GM18520 (cell line): ENCODE data around the gene KRTAP4-11.
"Not testable (repeated sequence)": the region's sequence is repeated elsewhere in the genome, so short reads cannot be mapped to it uniquely, and the experiment has no call there.

Experiments
- ATAC-seq: cut with Tn5 transposase; IDR thresholded peaks from one replicate; pipeline ENCODE4 v1.9.1; 2021; ENCODE audit not compliant: unreplicated experiment

Gene KRTAP4-11

GRCh38 chr17:41117846-41118386 lies at the start of gene KRTAP4-11:
Gene KRTAP4-11 (minus strand): TSS chr17:41118373. CDS start chr17:41118315, 58 bp downstream.
- not testable (repeated sequence) for ATAC-seq

- no peak for ATAC-seq
These were observed 49.4 kb upstream of the KRTAP4-11 start for GRCh38 chr17:41167561-41167960.

GRCh38 chr17:41163828-41164227 lies 45.7 kb upstream of the KRTAP4-11 start:
- ATAC-seq: no peak

- ATAC-seq: no peak
These were observed 42.5 kb upstream of the KRTAP4-11 start, which contains the start of gene KRTAP4-4 for GRCh38 chr17:41160648-41161047. Gene KRTAP4-4 (minus strand): TSS chr17:41160748. CDS start chr17:41160691, 57 bp downstream.

GRCh38 chr17:41160190-41160589 lies 42.0 kb upstream of the KRTAP4-11 start:
- not testable (repeated sequence) for ATAC-seq

GRCh38 chr17:41153856-41154255 lies 35.7 kb upstream of the KRTAP4-11 start:
- no peak for ATAC-seq

- ATAC-seq: no peak
These were observed 33.4 kb upstream of the KRTAP4-11 start for GRCh38 chr17:41151525-41151924.

GRCh38 chr17:41150026-41150425 lies 31.9 kb upstream of the KRTAP4-11 start:
- ATAC-seq: no peak

- ATAC-seq: no peak
These were observed 31.4 kb upstream of the KRTAP4-11 start, which contains the start of gene KRTAP4-5 for GRCh38 chr17:41149652-41149985. Gene KRTAP4-5 (minus strand): TSS chr17:41149825. CDS start chr17:41149767, 58 bp downstream.

- ATAC-seq: not testable (repeated sequence)
These were observed 30.9 kb upstream of the KRTAP4-11 start for GRCh38 chr17:41148971-41149651.

GRCh38 chr17:41147531-41148204 lies 29.5 kb upstream of the KRTAP4-11 start:
- no peak for ATAC-seq

GRCh38 chr17:41145261-41145660 lies 27.1 kb upstream of the KRTAP4-11 start:
- ATAC-seq: no peak

- ATAC-seq: no peak
These were observed 26.7 kb upstream of the KRTAP4-11 start for GRCh38 chr17:41144846-41145245.

GRCh38 chr17:41141361-41141760 lies 23.2 kb upstream of the KRTAP4-11 start:
- no peak for ATAC-seq

- no peak for ATAC-seq
These were observed 22.4 kb upstream of the KRTAP4-11 start, which contains the start of gene KRTAP4-6 for GRCh38 chr17:41140360-41141131. Gene KRTAP4-6 (minus strand): TSS chr17:41140544. CDS start chr17:41140487, 57 bp downstream.

GRCh38 chr17:41139865-41140264 lies 21.7 kb upstream of the KRTAP4-11 start:
- not testable (repeated sequence) for ATAC-seq

- ATAC-seq: no peak
These were observed 15.9 kb upstream of the KRTAP4-11 start for GRCh38 chr17:41133880-41134735.

GRCh38 chr17:41131979-41132378 lies 13.8 kb upstream of the KRTAP4-11 start:
- ATAC-seq: no peak

GRCh38 chr17:41127371-41127770 lies 9.2 kb upstream of the KRTAP4-11 start:
- ATAC-seq: no peak

GRCh38 chr17:41126412-41126811 lies 8.2 kb upstream of the KRTAP4-11 start:
- no peak for ATAC-seq
